Heart left ventricle (tissue), 13 donors: ENCODE data around the gene SIAE.

Experiments used
- CTCF ChIP-seq, 12 donors: fragments of 200-600 bp; sonication (generic) in 4 of 12; IDR thresholded peaks; one replicate each; pipeline versions ENCODE4 v1.5.0 to v1.8.0; 2018 to 2022; ENCODE audit warnings: antibody characterized with exemption in 12 of 12, mild to moderate bottlenecking in 5 of 12
- POLR2A ChIP-seq, 2 donors: fragments of 450-650 bp; IDR thresholded peaks; one replicate each; pipeline ENCODE4 v1.6.1; 2017; ENCODE audit warnings: antibody characterized with exemption in 2 of 2, mild to moderate bottlenecking in 2 of 2, moderate library complexity in 2 of 2
- donor health status: ischemic (EF 13 %, LVEDD 7.1; RV severe dilation, severe dysfunction).
- donor health status: DM: no; HTN: yes; CAD: no.
- donor health status: DM: no; HTN: no; CAD: no.
- donor health status: ischemic (EF 25% LVEDD 6.9; RV normal size, moderate dysfunction).
- donor health status: ischemic (EF 25% LVEDD 5.7; RV mildly dilated, moderate dysfunction).
- donor health status: ischemic (EF 35%, LVEDD 5.7; RV mildly dilated, moderate dysfunction).
- donor health status: nonischemic (EF 11% LVEDD 7.7; RV severe dilation, severe dysfunction).
- donor health status: DM: yes; HTN: yes; CAD: no.
- donor health status: PGD.
- donor health status: ischemic (EF 29% LVEDD 5.4; RV normal size, mild dysfunction).
- donor health status: nonischemic (EF 23%, LVEDD 6.1; RV moderate dilation, normal function).

DNA sequence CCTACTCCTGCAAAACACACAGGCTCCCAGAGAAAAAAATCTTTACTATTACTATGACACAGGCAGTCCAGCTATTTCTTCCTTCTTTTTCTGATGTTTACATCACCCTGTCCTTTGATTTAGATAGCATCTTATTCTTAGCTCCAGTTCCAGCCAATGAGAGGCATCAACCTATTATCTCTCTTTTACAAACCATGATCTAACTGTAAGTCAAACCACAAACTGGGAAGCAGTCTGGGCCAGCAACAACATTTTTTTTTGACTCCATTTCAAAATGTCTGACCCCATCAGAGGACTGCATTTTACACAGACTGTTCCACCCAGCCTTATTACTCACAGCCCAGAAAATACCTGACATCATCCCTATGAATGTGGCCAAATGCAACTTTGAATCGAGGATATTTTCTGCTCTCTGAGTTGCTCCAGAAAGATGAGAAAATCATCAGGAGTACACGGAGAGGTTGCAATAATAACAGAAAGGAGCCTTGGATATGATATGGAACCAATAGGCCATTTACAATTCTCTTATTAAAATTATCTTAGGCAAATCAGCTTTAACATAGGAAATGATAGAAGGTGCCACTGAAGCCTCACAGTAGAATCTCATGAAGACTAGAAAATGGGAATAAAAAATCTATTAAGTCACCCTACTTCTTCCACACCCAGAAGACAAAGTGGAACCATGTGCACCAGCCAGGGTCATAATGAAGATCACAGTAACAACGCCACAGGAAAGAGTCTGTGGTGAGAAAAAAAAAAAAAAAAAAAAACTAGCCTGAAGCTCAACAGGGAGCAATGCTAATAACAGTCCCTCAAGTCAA lies 29.7 kb downstream of the SIAE start:
- TF ChIP-seq CTCF (IDR thresholded peaks at IDR 0.05) (no peak), POLR2A (IDR thresholded peaks at IDR 0.05) (no peak)
